Tongue (tissue), 2 donors: ENCODE results near the gene HMCN2. TPM values are rescaled to one million over a fixed set of nuclear protein-coding genes. Genes with fewer than 3 reads are reported as not detected.

Experiments
- DNase-seq: peaks from one replicate; pipeline ENCODE4 v3.0.0-alpha.2; 2015
- total RNA-seq: library from RNA; depleted of rRNA; stranded (reverse); fragments of >200 nt; gene quantifications from one replicate; pipeline ENCODE4 v1.2.3, GENCODE V29; 2014

HMCN2 gene
- total RNA-seq, 1 donor from 2014 or later: 30.9 TPM

DNA sequence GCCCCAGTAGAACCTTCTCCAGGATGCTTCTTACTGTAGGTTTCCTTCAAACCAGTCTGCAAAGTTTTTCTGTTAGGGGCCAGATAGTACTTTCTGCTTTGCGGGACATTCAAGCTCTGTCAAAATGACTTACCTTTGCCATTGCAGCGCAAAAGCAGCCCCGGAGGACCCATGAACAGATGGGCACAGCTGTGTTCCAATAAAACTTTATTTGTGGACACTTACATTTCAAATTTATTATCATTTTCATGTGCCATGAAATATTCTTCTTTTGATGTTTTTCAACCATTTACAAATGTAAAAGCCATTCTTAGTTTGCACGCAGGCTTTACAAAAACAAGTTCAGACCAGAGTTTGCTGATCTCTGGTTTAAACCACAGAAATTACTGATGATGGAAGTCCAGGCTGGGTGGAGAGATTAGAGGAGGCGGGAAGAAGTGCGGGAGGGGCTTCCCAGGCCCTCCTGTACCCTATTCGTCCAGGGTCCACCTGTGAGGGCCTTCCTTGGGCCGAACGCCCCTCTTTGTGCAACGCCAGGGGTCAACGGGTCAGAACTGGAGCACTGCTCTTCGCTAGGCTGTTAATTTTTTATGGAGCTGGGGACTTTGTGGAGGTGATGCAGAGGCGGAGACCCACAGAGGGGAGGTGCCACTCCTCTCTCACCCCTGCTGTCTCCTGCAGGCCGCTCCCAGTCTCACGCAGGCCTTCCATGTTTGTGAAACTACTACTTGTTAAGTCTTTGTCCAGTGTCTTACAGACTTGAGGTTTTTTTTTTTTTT is 171.6 kb downstream of the HMCN2 start:
- no peak for DNase-seq

DNA sequence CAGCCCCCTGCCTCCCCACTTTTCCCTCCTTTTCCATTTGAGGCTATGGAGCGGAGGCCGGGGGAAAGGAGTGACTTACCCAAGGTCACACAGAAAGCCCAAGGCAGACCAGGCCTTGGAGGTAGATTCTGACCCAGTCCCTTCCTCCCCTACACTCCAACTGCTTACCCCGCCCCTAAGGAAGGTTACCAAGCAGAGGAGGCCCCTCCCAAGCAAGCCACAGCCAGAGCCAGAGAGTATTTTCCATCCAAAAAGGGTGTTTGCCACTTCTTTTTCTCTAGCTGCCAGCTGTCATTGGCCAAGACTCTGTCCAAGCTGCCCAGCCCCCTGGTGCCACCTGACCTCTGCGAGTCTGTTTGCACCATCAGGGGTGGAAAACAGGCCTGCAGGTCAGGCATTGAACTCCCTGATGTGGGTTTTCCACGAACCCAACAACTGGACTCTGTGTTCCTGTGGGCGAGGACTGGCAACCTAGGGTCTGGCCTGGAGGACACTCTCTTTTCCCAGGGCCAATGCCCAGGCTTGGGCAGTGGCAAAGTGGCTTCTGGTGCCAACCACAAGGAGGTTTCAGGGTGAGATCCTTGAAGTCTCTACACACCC is 172.9 kb downstream of the HMCN2 start:
- no peak for DNase-seq

DNA sequence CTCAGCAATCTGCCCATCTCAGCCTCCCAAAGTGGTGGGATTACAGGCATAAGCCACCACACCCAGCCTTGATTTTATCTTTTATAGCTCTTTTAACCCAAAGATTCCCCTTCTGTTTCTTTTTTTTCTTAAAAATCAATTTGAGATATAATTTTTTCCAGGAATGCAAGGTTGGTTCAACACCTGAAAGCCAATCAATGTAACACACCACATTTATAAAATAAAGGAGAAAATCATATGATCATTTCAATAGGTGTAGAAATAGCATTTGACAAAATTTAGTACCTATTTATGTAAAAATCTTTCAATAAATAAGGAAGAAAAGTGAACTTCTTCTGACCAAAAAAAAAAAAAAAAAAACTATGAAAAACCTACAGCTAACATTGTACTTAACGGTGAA is 175.5 kb downstream of the HMCN2 start:
- DNase-seq: no peak

DNA sequence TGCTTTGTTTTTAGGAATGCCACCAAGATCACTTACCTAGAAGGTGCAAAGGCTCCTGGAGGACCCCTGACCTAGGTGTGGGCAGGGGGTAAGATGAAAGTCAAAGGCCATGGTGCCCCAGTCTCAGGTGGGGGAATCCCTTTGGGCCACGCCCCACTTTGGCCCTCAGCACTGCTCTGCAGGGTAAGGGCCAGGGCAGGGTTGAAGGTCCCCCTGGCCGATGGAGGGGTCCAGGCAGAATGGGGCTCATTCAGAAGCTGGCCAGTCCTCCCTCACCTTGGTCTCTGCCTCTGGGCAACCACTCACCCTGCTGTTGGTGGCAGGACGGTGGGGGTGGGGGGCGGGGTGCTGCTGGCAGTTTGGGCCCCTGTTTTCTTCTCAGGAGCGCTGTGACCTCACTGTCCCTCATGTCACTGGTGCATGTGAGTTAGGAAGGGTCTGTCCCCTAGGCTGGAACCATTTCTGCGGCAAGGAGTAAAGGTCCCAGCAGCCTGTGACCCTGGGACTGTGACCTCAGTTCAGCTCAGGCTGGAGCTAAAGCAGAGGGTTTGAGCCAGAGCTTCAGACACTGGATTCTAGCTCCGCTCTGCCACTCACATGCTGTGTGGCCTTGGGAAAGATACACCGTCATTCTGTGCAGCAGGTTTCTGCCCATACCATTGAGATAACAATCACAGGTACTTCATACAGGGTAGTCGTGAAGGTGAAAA is 177.3 kb downstream of the HMCN2 start:
- no peak for DNase-seq

DNA sequence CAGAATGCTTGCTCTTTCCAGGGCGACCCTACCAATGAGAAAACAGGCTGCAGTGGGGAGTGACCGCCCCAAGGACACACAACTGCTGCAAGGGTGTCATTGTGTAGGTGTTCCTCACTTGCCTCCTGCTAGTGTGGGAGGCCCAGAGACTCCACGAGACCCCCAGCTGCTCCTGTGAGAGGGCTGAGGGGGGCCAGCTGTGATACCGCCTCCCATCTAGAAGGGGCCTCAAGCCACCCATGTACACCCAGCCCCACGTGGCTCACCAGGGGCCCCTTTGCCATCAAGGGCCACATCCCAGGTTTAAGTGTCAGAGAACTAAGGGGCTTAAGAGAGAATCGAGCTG is 177.9 kb downstream of the HMCN2 start:
- DNase-seq: no peak

DNA sequence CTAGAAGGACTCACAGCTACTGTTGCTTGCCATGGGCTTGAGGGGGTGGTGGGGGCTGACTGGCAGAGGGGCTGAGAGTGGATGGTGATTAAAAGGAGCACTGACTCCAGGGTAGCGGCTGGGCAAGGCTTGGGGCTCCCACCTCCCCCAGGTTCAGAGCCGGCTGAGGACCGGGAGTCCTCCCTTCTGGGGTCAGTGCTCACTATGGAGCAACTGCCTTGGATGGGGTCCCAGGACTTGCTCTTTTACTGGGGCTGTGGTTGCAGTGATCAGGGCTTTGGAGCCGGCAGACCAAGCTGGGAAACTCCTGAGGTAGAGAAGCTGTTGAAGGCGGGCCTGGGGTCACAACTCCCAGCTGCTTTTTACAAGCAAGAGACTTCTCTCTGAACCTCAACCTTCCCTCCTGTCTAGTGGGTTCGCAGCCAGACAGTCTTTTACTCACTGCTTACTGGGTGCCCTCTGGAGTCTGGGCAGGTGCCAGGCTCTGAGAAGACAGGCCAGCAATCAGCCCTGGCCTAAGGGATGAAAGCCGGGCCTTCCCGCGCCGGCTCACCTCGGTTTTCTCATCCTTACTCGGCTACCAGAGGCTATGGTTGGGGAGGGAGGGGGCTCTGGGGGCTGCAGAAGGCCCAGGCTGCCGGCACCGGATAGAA is 178.4 kb downstream of the HMCN2 start:
- DNase-seq: no peak

DNA sequence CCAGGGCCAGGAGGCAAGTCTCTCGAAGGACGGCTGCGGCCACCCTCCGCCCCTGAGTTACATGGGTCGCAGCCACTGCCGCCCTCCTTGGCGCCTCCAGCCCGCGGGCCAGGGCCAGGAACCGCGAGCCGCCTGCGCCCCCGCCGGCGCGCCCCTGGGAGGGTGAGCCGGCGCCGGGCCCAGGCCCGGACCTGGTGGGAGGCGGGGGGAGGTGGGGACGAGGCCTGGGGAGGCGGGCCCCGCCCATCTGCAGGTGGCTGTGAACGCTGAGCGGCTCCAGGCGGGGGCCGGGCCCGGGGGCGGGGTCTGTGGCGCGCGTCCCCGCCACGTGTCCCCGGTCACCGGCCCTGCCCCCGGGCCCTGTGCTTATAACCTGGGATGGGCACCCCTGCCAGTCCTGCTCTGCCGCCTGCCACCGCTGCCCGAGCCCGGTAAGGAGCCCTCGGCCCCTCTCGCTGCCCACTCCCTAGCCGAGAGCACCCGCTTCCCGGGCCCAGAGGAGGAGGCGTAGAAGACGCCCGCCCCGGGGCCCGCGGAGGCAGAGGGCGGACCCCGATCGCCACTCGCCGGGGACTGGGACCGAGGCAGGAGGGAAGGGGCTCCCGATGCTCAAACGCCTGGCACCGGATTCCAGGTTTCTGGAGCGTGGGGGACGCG is 179.1 kb downstream of the HMCN2 start, which contains the start of gene ASS1:
ASS1 (plus strand) TSS at position 397 of the 657 bp plus-strand sequence. CDS start 7,268 bp downstream, outside the sequence.
- peak; percentile 69 for DNase-seq

DNA sequence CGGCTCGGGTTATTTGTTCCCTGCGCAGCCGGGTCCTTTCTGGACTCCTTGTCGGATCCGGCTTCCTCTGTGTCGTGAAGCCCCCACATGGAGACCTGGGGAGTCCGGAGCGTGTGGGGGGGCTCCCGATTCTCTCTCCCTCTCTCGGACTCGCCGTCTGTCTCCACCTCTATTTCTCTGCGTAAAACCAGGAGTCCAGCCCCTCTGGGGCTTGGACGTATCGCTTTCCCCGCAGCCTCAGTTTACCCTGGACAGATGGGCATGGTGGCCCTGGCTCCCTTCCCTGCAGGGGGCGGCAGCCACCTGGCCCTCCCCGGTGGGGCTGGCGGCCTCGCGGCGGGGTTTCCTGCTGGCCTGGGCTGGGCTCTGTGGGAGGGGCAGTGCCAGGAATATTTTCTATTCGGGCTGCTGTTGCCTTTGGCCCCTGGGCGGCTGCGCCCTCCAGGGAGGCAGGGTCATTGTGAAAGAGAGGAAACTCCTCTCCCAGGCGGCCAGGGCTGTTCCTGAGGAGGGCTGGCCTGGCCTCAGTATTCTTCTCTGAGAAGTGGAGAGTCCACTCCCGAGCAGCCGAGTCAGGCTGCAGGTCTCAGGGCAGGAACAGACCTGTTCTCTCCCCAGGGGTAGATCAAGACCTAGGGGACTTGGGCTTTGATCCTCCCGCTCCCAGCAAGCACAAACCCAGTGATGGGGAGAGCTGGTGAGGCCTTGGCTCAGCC is 179.9 kb downstream of the HMCN2 start:
- DNase-seq: no peak

DNA sequence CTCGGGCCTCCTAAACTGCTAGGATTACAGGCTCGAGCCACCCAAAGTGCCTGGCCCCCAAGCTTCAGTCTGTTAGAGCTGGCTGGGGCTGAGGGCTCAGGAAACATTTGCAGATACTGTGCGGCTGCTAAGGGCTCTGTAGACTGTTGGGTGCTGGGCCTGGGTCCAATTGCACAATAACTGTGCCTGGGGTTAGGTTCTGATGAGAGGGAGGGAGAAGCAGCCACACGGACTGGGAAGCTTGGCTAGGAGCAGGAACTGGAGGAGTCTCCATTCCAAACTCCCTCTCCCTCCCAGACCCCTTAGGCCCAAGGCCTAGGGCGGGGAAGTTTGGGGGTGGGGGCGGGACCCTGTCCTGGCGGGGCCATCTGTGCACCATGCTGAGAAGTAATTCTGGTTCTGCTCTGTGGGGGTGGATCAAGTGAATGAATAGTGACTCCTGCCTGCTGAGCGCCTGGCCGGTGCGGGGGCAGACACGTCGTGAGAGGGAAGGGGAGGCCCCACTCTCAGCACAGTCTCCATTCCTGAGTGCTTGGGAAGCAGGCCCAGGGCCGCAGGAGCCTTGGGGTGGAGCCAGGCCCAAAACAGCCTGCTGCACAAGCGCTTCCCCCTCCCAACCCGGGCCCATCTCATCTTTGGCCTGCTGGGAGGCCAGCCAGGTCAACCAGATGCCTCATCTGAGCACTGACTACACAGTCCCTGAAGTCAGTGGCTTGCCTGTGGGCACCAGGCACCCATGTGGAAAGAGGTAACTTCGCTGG is 180.7 kb downstream of the HMCN2 start:
- peak; percentile 84 for DNase-seq

DNA sequence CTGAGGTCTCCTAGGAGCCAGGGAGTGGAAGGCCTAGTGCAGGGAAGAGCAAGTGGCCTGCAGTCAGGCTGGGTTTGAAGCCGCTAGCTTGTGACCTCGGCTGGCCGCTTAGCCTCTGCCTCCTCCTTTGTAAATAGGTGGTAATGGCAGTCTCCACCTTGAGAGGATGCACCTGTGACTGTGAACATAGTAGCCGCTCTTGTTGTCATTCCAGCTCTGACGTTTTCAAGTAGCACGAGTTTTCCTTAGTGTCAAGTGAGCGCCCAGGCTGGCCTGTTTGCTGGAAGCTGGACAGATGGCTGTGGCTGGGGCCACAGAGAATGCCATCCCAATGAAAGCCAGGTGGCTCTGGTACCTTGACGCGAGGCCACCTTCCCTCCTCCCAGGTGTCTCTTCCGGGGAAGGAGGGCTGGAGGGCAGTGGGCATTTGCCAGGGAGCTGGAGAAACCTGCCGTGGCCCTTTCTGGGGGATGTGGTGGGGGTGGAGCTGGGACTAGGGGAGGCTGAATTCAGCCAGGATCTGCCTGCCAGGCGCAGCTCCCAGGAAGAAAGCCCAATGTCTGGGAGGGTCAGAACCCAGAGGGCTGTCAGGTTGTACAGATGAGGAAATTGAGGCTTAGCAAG is 181.7 kb downstream of the HMCN2 start:
- DNase-seq: no peak

DNA sequence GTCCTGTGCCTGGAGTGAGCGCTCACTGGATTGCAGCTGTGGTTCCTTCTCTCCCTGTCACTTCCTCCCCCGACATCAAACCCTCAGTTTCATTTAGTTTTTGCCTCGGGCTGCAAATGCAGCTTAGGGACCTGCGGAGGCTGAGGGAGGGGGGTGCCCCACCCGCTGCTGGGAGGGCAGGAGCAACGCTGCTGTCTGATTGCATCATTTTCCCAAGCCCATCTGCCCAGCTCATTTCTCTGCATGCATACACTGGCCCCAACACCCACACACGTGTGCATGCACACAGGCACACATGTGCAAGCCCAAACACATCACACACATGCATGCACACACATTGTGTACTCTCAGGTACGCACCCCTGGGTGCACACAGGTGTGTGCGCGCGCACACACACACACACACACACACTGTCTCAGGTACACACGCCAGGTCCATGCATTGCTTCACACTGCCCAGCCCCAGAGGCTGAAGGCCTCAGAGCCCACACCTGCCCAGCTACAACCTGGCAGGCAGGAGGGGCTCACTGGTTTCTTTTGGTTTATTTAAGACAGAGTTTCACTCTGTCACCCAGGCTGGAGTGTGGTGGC is 182.6 kb downstream of the HMCN2 start:
- no peak for DNase-seq

DNA sequence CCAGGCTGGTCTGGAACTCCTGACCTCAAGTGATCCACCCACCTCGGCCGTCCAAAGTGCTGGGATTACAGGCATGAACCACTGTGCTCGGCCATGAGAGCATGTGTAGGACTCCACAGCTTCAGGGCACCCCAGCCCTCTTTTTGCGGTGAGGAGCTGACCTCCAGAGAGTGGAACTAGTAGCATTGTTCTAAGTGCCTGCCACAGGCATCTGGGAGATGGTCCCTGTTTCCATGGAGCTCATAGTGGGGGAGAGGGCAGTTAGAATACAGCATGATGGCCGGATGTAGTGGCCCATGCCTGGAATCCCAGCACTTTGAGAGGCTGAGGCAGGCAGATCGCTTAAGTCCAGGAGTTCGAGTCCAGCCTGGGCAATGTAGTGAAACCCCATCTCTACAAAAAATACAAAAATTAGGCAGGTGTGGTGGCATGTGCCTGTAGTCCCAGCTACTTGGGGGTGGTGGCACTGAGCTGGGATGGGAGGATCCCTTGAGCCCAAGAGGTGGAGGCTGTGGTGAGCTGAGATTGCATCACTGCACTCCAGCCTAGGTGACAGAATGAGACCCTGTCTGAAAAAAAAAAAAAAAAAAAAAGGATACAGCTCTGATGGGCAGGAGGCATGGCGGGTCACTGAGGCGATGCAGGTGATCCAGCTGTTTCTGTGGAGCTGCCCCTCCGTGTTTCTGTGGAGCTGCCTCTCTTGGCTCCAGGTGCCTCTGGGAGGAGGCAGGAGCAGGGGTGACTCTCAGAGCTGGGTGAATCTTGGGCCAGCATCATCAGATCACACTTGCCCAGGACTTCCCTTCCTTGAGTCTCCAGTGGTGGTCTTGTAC is 183.4 kb downstream of the HMCN2 start:
- DNase-seq: no peak

DNA sequence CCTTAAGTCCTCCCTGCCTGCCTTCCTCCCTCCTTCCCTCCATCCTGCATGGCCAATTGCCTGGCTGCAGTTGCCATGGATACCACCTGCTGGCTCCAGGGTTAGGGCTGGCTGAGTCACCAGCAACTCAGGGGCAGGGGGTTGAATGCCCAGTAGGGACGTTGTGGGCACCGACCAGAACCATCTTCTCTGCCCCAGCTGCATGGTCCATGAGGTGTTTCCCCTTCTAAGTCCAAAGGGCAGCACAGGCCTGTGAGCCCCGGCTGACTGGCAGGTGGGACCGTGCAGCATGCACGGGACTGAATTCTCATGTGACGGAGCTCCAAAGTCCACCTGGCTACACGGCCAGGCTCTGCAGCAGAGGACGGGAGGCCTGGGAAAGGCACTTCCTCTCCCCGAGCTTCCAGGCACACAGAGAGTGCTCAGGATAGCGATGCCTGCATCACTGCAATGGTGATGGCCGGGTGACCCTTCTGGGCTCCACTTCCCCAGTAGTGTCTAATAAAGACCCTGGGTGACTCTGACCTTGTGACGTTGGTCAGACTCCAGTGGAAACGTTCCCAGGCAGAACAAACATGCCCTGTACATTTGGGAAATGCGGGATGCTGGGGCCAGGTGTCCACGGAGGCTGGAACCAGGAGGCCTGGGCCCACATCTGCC is 184.9 kb downstream of the HMCN2 start:
- DNase-seq: no peak

DNA sequence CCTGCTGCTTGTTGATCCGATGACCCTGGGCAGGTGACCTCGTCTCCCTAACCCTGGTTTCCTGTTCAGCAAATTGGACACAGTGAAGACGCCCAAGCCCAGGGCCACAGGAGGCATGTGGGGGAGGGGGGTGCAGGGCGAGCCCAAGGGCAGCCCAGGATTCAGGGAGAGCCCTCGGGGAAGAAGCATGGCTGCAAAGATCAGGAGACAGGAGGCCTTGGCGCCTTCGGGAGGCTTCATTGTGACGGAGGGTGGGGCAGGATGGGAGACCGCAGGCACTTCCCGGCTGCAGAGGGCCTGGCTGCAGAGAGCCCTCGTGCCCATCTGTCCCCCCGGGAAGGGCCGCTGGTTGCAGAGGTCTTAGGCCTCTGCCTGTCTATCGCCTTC is 185.4 kb downstream of the HMCN2 start:
- no peak for DNase-seq

DNA sequence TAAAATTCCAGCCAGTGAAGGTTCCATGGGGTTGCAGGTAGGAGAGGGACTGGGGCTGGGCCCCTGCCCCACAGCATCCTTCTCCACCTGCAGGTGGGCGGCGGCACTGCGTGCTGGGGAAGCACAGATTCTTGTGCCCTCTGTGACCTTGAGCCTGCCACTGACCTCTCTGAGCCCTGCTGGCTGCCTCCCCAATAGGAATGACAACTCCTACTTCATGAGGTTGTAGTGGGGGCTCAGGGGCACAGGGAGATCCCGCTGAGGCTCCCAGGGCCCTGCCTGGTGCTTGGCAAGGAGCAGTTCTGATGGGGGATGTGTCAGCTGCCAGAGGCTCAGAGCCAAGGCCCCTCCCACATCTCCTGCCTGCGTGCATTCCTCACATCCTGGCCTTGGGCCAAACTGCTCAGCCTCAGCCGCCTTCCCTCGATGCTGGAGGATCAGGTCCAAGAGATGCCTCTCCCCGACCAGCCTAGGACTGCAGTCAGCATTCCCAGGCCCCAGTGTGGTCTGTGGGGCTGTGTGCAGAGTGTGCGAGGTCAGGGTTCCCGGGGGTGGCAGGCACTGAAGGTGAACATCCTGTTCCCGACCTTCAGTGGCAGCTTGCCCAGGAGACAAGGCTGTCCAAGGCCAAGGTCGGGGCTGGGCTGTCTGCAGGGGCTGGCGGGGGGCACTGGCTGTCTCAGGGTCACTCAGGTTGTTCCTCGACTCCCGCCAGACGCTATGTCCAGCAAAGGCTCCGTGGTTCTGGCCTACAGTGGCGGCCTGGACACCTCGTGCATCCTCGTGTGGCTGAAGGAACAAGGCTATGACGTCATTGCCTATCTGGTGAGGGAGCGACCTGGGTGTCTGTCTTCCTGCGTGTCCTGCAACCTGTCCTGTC is 186.2 kb downstream of the HMCN2 start:
- peak; percentile 97 for DNase-seq

DNA sequence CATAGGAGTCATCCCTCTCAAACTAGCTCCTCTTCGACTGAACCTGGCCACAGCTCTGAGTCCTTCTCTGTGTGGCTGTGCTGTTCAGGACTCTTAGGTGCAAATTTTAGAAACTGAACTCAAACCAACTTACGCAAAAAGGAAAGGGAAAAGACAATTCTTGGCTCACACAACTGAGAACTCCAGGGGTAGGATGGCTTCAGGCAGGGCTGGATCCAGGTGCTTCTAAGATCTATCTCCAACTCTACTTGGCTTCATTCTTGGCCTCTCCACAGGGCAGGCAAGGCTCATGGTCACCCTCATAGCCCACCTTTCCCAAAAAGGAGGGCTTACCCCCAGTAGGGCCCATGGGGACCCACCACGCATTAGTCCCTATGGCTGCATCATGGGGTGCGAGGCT is 187.3 kb downstream of the HMCN2 start:
- DNase-seq: no peak

DNA sequence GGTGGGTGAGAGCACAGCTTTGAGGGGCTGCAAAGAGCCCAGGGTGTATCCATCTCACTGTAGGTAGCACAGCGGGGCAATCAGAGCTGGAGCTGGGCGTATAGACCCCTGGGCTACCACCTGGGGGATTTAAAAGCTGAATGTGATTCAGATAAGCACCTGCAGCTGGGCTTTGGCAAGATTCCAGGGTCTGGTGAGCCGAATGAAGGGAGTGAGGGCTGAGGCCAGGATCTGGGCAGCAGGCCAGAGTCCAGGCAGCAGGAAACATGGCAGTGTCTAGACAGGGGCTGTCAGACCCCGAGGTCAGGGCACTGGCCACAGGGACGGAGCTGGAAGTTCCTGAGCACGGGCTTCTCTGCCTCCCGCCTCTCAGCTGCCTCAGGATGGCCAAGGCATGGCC is 187.9 kb downstream of the HMCN2 start:
- peak; percentile 65 for DNase-seq
